Stimulated activated CD8-positive, alpha-beta memory T cell treated with anti-CD3 and anti-CD28 coated beads, Interleukin-12 subunit alpha, Interleukin-12 subunit beta, amount 100 ng/mL, for 24 hours (primary cell): ENCODE data around the gene ADSS2.
"Not testable (repeated sequence)": the region's sequence is repeated elsewhere in the genome, so short reads cannot be mapped to it uniquely, and the experiment has no call there.

Experiments
- DNase-seq: peaks from one replicate; pipeline ENCODE4 v3.0.0-alpha.2; 2020; ENCODE audit errors: extremely low read depth

The ADSS2 gene

GRCh38 chr1:244365809-244366208 is 85.9 kb downstream of the ADSS2 start:
- DNase-seq: no peak

- DNase-seq: not testable (repeated sequence)
Observed at GRCh38 chr1:244365262-244365661, 86.4 kb downstream of the ADSS2 start.

GRCh38 chr1:244362476-244362875 is 89.2 kb downstream of the ADSS2 start:
- no peak for DNase-seq

GRCh38 chr1:244361764-244362473 is 89.8 kb downstream of the ADSS2 start:
- DNase-seq: no peak
